SK-N-SH (cell line): ENCODE results near the gene ABCF1. TPM values are rescaled to one million over a fixed set of nuclear protein-coding genes. Genes with fewer than 3 reads are reported as not detected.

ENCODE experiments used
- CTCF ChIA-PET: fragments of 300-600, 350-600 bp; formaldehyde crosslinking; extraction: SDS; loops from one replicate; lab custom pipeline; 2021; lab: Yijun Ruan, JAX
- POLR2A ChIA-PET: fragments of 350-600 bp; sonication (Branson Sonifier 250); formaldehyde crosslinking; extraction: SDS; loops from one replicate; lab custom pipeline; 2020; ENCODE audit warnings: antibody characterized with exemption, inconsistent platforms; lab: Yijun Ruan, JAX
- DNase-seq: peaks from one replicate; pipeline ENCODE4 v3.0.0; 2012
- H2AFZ ChIP-seq: fragments of 200-600 bp; sonication (generic); 2 replicates; pipeline ENCODE4 v1.8.1; 2016; ENCODE audit warnings: antibody characterized with exemption, mild to moderate bottlenecking, low read depth
- H3F3A ChIP-seq: fragments of 200-600 bp; sonication (generic); replicated peaks from 2 replicates; pipeline ENCODE3; 2016; ENCODE audit warnings: antibody characterized with exemption, mild to moderate bottlenecking; ENCODE audit not compliant: insufficient read depth
- H3K27ac ChIP-seq, 2 experiments: fragments of 200-500 bp in 1 of 2; fragments of 200-600 bp in 1 of 2; sonication (Bioruptor generic) in 1 of 2; sonication (generic), shearing (Covaris generic) in 1 of 2; 2 replicates each; pipeline versions ENCODE4 v1.5.1 to v1.6.1; 2014 to 2016; ENCODE audit warnings: low read depth in 2 of 2, inconsistent platforms in 1 of 2, low read length in 1 of 2, mild to moderate bottlenecking in 1 of 2, mixed read lengths in 1 of 2
- H3K27me3 ChIP-seq: fragments of 200-600 bp; sonication (generic), shearing (Covaris generic); 2 replicates; pipeline ENCODE4 v1.6.1; 2016; ENCODE audit warnings: mixed run types; ENCODE audit not compliant: insufficient read depth
- H3K36me3 ChIP-seq, 2 experiments: fragments of 200-500 bp in 1 of 2; fragments of 200-600 bp in 1 of 2; sonication (Bioruptor generic) in 1 of 2; sonication (generic) in 1 of 2; replicated peaks in 1 of 2; 2 replicates each; pipeline versions ENCODE3 to v1.5.1; 2014 to 2016; ENCODE audit warnings: low read length in 1 of 2, mild to moderate bottlenecking in 1 of 2; ENCODE audit not compliant: insufficient read depth in 2 of 2, control insufficient read depth in 1 of 2
- H3K4me1 ChIP-seq, 2 experiments: fragments of 200-500 bp in 1 of 2; fragments of 200-600 bp in 1 of 2; sonication (Bioruptor generic) in 1 of 2; sonication (generic), shearing (Covaris generic) in 1 of 2; 2 replicates each; pipeline versions ENCODE4 v1.5.1 to v1.6.1; 2014 to 2016; ENCODE audit warnings: low read depth in 1 of 2, low read length in 1 of 2, mixed run types in 1 of 2; ENCODE audit not compliant: insufficient read depth in 2 of 2, control insufficient read depth in 1 of 2
- H3K4me2 ChIP-seq: fragments of 200-600 bp; sonication (generic), shearing (Covaris generic); 2 replicates; pipeline ENCODE4 v1.6.1; 2017; ENCODE audit warnings: mixed run types
- H3K4me3 ChIP-seq, 2 experiments: fragments of 200-500 bp in 1 of 2; fragments of 200-600 bp in 1 of 2; sonication (Bioruptor generic) in 1 of 2; sonication (generic), shearing (Covaris generic) in 1 of 2; 2 replicates each; pipeline versions ENCODE4 v1.5.1 to v1.8.1; 2014 to 2016; ENCODE audit warnings: low read depth in 2 of 2, inconsistent platforms in 1 of 2, low read length in 1 of 2, mild to moderate bottlenecking in 1 of 2, mixed read lengths in 1 of 2, moderate library complexity in 1 of 2
- H3K79me2 ChIP-seq: fragments of 200-600 bp; sonication (generic); 2 replicates; pipeline ENCODE4 v1.8.1; 2017; ENCODE audit warnings: mild to moderate bottlenecking; ENCODE audit not compliant: insufficient read depth
- H3K9ac ChIP-seq: fragments of 200-600 bp; sonication (generic); 2 replicates; pipeline ENCODE4 v1.6.1; 2017; ENCODE audit warnings: mixed run types
- H3K9me2 ChIP-seq: fragments of 200-600 bp; sonication (generic); 2 replicates; pipeline ENCODE4 v1.6.1; 2017; ENCODE audit warnings: mixed run types
- H3K9me3 ChIP-seq: fragments of 200-600 bp; sonication (generic); 2 replicates; pipeline ENCODE4 v1.6.1; 2017; ENCODE audit warnings: mixed run types, mild to moderate bottlenecking, moderate library complexity
- H4K20me1 ChIP-seq: fragments of 200-600 bp; sonication (generic); 2 replicates; pipeline ENCODE4 v1.6.1; 2017; ENCODE audit warnings: mild to moderate bottlenecking, mixed run types; ENCODE audit not compliant: insufficient read depth
- CHD2 ChIP-seq: fragments of 150-350 bp; IDR thresholded peaks from 2 replicates; pipeline ENCODE4 v1.6.1; 2018; ENCODE audit warnings: low read length; ENCODE audit not compliant: partially characterized antibody
- ELF1 ChIP-seq: IDR thresholded peaks from 2 replicates; pipeline ENCODE4 v1.4.0; 2012
- EZH2phosphoT487 ChIP-seq: fragments of 200-600 bp; sonication (generic); IDR thresholded peaks from 2 replicates; pipeline ENCODE4 v1.6.1; 2017; ENCODE audit warnings: low read depth, mixed run types, mild to moderate bottlenecking, antibody characterized with exemption, moderate library complexity, borderline replicate concordance
- FOXJ3 ChIP-seq: sonication (generic); formaldehyde crosslinking; IDR thresholded peaks from 2 replicates; pipeline ENCODE4 v1.5.1; 2020; ENCODE audit warnings: mild to moderate bottlenecking, missing genetic modification reagents
- GABPA ChIP-seq: IDR thresholded peaks from 2 replicates; pipeline ENCODE4 v1.4.0; 2012; ENCODE audit warnings: low read depth, mild to moderate bottlenecking
- GATA2 ChIP-seq: sonication (generic); formaldehyde crosslinking; IDR thresholded peaks from 2 replicates; pipeline ENCODE4 v1.5.0; 2020; ENCODE audit warnings: mild to moderate bottlenecking, missing genetic modification reagents
- IRF3 ChIP-seq: fragments of 150-350 bp; IDR thresholded peaks from 2 replicates; pipeline ENCODE4 v1.6.1; 2016; ENCODE audit warnings: mild to moderate bottlenecking, low read depth, low read length
- JUND ChIP-seq: IDR thresholded peaks from 2 replicates; pipeline ENCODE4 v1.4.0; 2012
- MAX ChIP-seq: IDR thresholded peaks from 2 replicates; pipeline ENCODE4 v1.4.0; 2012; ENCODE audit warnings: low read depth
- MEF2A ChIP-seq: IDR thresholded peaks from 2 replicates; pipeline ENCODE4 v1.4.0; 2012; ENCODE audit warnings: low read depth, borderline replicate concordance
- MXI1 ChIP-seq: IDR thresholded peaks from 2 replicates; pipeline ENCODE4 v1.6.1; 2012; ENCODE audit warnings: mild to moderate bottlenecking, low read depth, low read length, improper control_type of control experiment
- NFIC ChIP-seq: IDR thresholded peaks from 2 replicates; pipeline ENCODE4 v1.4.0; 2012; ENCODE audit warnings: borderline replicate concordance
- POLR2AphosphoS5 ChIP-seq: IDR thresholded peaks from 2 replicates; pipeline ENCODE4 v1.6.1; 2012; ENCODE audit warnings: low read depth, low read length
- SIN3A ChIP-seq: IDR thresholded peaks from 2 replicates; pipeline ENCODE4 v1.6.1; 2012; ENCODE audit warnings: low read depth, mild to moderate bottlenecking, low read length, moderate library complexity, borderline replicate concordance
- TCF12 ChIP-seq: IDR thresholded peaks from 2 replicates; pipeline ENCODE4 v1.4.0; 2012
- TEAD4 ChIP-seq: IDR thresholded peaks from 2 replicates; pipeline ENCODE4 v1.4.0; 2012; ENCODE audit warnings: mild to moderate bottlenecking, borderline replicate concordance; ENCODE audit not compliant: insufficient read depth
- USF2 ChIP-seq: fragments of 150-350 bp; IDR thresholded peaks from 2 replicates; pipeline ENCODE4 v1.6.1; 2017; ENCODE audit warnings: antibody characterized with exemption, low read length, low read depth, borderline replicate concordance
- YY1 ChIP-seq: IDR thresholded peaks from 2 replicates; pipeline ENCODE4 v1.4.0; 2012; ENCODE audit warnings: low read depth, mild to moderate bottlenecking
- WGBS: methylation state at CpG from one replicate; pipeline ENCODE4 v1.1.6; 2017; ENCODE audit warnings: low lambda C conversion rate; 5-methylcytosine and 5-hydroxymethylcytosine counted together
- polyA plus RNA-seq, 3 experiments: library from polyadenylated mRNA; depleted of rRNA; stranded (reverse); fragments of >200 nt; gene quantifications; 2 replicates each; pipeline ENCODE4 v1.2.3, GENCODE V29; 2012
- small RNA-seq, 7 experiments: library from RNA; depleted of rRNA; stranded (forward); fragments of <200 nt; gene quantifications; one replicate each; pipeline ENCODE3, GENCODE V24; 2012

ABCF1 gene
- polyA plus RNA-seq, 1 of the 3 experiments (the other 2 are of a cell fraction), result 53.4 TPM

GRCh38 chr6:30641048-30641447, 69.8 kb downstream of the ABCF1 start:
- Histone ChIP-seq H4K20me1 (no peaks in the 10 kb centered on the region), H3K79me2 (peaks cover 7% of the 10 kb centered on the region), H3K36me3 (peaks cover 33 to 50% of the 10 kb centered on the region in 2 experiments), H3K4me3 (no peak overlapping the region), H3K9me3 (no peaks in the 10 kb centered on the region), H3K4me1 (no peaks in the 10 kb centered on the region; a peak in 1 of 4 replicates), H3K27me3 (no peaks in the 10 kb centered on the region), H2AFZ (no peak overlapping the region), H3F3A (peaks cover 12% of the 10 kb centered on the region), H3K27ac (no peak overlapping the region), H3K9ac (no peak overlapping the region), H3K9me2 (no peaks in the 10 kb centered on the region), H3K4me2 (no peak overlapping the region)
- no CpG with 5 or more reads among the region's 1 CpG for WGBS
- ChIA-PET CTCF (interaction anchor here (0.6 to 1.2 kb wide), 2 partner anchors 15 to 38 kb away, joined by 3 read pairs; no protein-coding TSS in a partner anchor), POLR2A (interaction anchor here (0.8 kb wide), 1 partner anchor 10 kb away, joined by 3 read pairs; no protein-coding TSS in a partner anchor)
- DNase-seq, result no peak
- TF ChIP-seq MEF2A (no peak), TEAD4 (no peak), ELF1 (no peak), JUND (no peak), IRF3 (no peak), MXI1 (no peak), TCF12 (no peak), YY1 (no peak), POLR2AphosphoS5 (no peak), GABPA (no peak), NFIC (no peak), GATA2 (no peak), CHD2 (no peak), EZH2phosphoT487 (no peak), FOXJ3 (no peak), MAX (no peak), USF2 (no peak), SIN3A (no peak)

Small RNA genes within 50 kb of the gene (small RNA-seq; reads per million reads assigned to genes)
- gene MIR877, result 0 to 4.1 (median 0.23) reads per million in 7 experiments

Other genes starting within 250 kb of the ABCF1 start
- gene TRIM39, start 244.5 kb upstream of the ABCF1 start, polyA plus RNA-seq (2012; rRNA removed), result 6.5 and 7.4 TPM in 2 replicates
- 68.8 and 108 TPM in 2 replicates for gene RPP21, start 226.3 kb upstream of the ABCF1 start, polyA plus RNA-seq (2012; rRNA removed)
- 90.9 and 99.7 TPM in 2 replicates for gene HLA-E, start 81.9 kb upstream of the ABCF1 start, polyA plus RNA-seq (2012; rRNA removed)
- gene GNL1, start 15.0 kb upstream of the ABCF1 start, polyA plus RNA-seq (2012; rRNA removed), result 36.4 and 43.3 TPM in 2 replicates
- gene PRR3, start 14.1 kb upstream of the ABCF1 start, polyA plus RNA-seq (2012; rRNA removed), result 21.2 and 26.0 TPM in 2 replicates
- gene PPP1R10, start 45.8 kb downstream of the ABCF1 start, polyA plus RNA-seq (2012; rRNA removed), result 16.8 and 22.1 TPM in 2 replicates
- 45.2 and 51.1 TPM in 2 replicates for gene MRPS18B, start 46.4 kb downstream of the ABCF1 start, polyA plus RNA-seq (2012; rRNA removed)
- gene ATAT1, start 55.4 kb downstream of the ABCF1 start, polyA plus RNA-seq (2012; rRNA removed), result 35.4 and 36.2 TPM in 2 replicates
- gene C6orf136, start 75.7 kb downstream of the ABCF1 start, polyA plus RNA-seq (2012; rRNA removed), result 11.7 and 14.3 TPM in 2 replicates
- 59.8 and 63.3 TPM in 2 replicates for gene DHX16, start 101.6 kb downstream of the ABCF1 start, polyA plus RNA-seq (2012; rRNA removed)
- gene PPP1R18, start 115.2 kb downstream of the ABCF1 start, polyA plus RNA-seq (2012; rRNA removed), result 57.3 and 73.2 TPM in 2 replicates
- gene NRM, start 119.5 kb downstream of the ABCF1 start, polyA plus RNA-seq (2012; rRNA removed), result 19.7 and 26.8 TPM in 2 replicates
- 5.9 and 10.4 TPM in 2 replicates for gene MDC1, start 145.8 kb downstream of the ABCF1 start, polyA plus RNA-seq (2012; rRNA removed)
- 1,037 and 1,093 TPM in 2 replicates for gene TUBB, start 148.9 kb downstream of the ABCF1 start, polyA plus RNA-seq (2012; rRNA removed)
- gene FLOT1, start 171.2 kb downstream of the ABCF1 start, polyA plus RNA-seq (2012; rRNA removed), result 457 and 462 TPM in 2 replicates
- gene IER3, start 173.1 kb downstream of the ABCF1 start, polyA plus RNA-seq (2012; rRNA removed), result 12.9 and 14.0 TPM in 2 replicates